ENCODE measurements around the gene UNKL.

DNA sequence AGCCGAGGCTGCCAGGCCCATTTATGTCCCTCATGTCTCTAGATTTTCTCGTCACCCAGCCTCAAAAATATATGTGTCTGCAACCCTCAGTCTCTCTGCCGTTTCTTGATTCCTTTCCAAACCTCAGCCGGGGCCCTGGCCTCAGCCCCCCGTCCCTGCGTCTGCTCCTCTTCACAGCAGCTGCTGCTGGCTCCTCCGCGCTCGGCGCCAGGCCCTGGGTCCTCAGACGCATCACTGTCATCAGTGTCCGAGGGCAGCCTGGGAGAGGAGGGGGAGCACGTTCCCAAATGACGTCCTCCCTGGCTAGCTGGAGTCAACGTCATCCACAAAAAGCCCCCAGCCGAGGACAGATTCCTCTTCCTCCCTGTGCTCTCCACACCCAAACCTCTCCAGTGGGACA, 65.2 kb downstream of the UNKL start:
- TF ChIP-seq, protein P1, sequence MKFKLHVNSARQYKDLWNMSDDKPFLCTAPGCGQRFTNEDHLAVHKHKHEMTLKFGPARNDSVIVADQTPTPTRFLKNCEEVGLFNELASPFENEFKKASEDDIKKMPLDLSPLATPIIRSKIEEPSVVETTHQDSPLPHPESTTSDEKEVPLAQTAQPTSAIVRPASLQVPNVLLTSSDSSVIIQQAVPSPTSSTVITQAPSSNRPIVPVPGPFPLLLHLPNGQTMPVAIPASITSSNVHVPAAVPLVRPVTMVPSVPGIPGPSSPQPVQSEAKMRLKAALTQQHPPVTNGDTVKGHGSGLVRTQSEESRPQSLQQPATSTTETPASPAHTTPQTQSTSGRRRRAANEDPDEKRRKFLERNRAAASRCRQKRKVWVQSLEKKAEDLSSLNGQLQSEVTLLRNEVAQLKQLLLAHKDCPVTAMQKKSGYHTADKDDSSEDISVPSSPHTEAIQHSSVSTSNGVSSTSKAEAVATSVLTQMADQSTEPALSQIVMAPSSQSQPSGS (tag by site-specific recombination; IDR thresholded peaks at IDR 0.05; ENCODE audit: low read depth) = no peak
- TF ChIP-seq, protein P2, sequence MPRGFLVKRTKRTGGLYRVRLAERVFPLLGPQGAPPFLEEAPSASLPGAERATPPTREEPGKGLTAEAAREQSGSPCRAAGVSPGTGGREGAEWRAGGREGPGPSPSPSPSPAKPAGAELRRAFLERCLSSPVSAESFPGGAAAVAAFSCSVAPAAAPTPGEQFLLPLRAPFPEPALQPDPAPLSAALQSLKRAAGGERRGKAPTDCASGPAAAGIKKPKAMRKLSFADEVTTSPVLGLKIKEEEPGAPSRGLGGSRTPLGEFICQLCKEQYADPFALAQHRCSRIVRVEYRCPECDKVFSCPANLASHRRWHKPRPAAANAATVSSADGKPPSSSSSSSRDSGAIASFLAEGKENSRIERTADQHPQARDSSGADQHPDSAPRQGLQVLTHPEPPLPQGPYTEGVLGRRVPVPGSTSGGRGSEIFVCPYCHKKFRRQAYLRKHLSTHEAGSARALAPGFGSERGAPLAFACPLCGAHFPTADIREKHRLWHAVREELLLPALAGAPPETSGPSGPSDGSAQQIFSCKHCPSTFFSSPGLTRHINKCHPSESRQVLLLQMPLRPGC (tag by site-specific recombination; IDR thresholded peaks at IDR 0.05) = no peak
- TF ChIP-seq ZNF600 (tag by site-specific recombination; IDR thresholded peaks at IDR 0.05) = no peak
